Gastrocnemius medialis (tissue), 4 donors: ENCODE measurements around the gene DUSP18.

Experiments
- POLR2A ChIP-seq, 2 donors: fragments of 450-650 bp; IDR thresholded peaks; one replicate each; pipeline ENCODE4 v1.6.1; 2017; ENCODE audit warnings: antibody characterized with exemption in 2 of 2, mild to moderate bottlenecking in 2 of 2, moderate library complexity in 2 of 2
- TF ChIP-seq, protein P1 (sequence below), 5 experiments: fragments of 450-650 bp in 3 of 5; fragments of 200-600 bp in 2 of 5; sonication (generic) in 2 of 5; IDR thresholded peaks in 4 of 5; conservative IDR thresholded peaks in 1 of 5; 1 replicate in 4 of 5; 2 replicates in 1 of 5; pipeline ENCODE4 v1.5.1; 2016 to 2019; ENCODE audit warnings: antibody characterized with exemption in 5 of 5, mild to moderate bottlenecking in 3 of 5, moderate library complexity in 3 of 5

DNA sequence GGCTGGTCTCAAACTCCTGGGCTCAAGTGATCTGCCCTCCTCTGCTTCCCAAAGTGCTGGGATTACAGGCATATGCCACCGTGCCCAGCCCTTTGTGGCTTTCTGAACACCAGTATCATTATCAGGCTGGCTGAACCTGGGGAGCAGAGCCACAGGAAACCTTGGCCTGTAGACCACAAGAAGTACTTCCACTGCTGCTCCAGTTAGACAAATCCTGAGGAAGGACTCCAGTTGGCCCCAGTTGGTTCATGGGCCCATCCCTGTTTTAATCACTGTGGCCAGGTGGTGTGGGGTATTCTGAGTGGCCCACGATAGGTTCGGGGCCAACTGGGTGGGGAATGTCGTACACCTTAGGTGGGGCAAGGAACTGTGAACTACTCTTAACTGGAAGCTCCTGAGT, 5.5 kb upstream of the DUSP18 start:
- TF ChIP-seq, protein P1, sequence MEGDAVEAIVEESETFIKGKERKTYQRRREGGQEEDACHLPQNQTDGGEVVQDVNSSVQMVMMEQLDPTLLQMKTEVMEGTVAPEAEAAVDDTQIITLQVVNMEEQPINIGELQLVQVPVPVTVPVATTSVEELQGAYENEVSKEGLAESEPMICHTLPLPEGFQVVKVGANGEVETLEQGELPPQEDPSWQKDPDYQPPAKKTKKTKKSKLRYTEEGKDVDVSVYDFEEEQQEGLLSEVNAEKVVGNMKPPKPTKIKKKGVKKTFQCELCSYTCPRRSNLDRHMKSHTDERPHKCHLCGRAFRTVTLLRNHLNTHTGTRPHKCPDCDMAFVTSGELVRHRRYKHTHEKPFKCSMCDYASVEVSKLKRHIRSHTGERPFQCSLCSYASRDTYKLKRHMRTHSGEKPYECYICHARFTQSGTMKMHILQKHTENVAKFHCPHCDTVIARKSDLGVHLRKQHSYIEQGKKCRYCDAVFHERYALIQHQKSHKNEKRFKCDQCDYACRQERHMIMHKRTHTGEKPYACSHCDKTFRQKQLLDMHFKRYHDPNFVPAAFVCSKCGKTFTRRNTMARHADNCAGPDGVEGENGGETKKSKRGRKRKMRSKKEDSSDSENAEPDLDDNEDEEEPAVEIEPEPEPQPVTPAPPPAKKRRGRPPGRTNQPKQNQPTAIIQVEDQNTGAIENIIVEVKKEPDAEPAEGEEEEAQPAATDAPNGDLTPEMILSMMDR (IDR thresholded peaks at IDR 0.05 in 4 of 5, conservative IDR thresholded peaks at IDR 0.05 in 1 of 5), result no peak
- TF ChIP-seq POLR2A (IDR thresholded peaks at IDR 0.05), result no peak
